DMS53 treated with DMSO at 0.1 percent for 48 hours (cell line): ENCODE measurements around the gene ARID3C.

Experiments
- DNase-seq: peaks from one replicate; lab custom pipeline; 2025; ENCODE audit not compliant: unreplicated experiment; lab: John Stamatoyannopoulos, UW

Gene ARID3C

GRCh38 chr9:34629491-34629808, 584 bp upstream of the ARID3C start:
- DNase-seq: no peak

- DNase-seq: no peak
These were observed 880 bp downstream of the ARID3C start for GRCh38 chr9:34627716-34628655.

GRCh38 chr9:34625186-34625486, 3.7 kb downstream of the ARID3C start:
- no peak for DNase-seq

GRCh38 chr9:34624475-34625185, 4.2 kb downstream of the ARID3C start:
- DNase-seq: no peak

- no peak for DNase-seq
These were observed 5.3 kb downstream of the ARID3C start for GRCh38 chr9:34623374-34624235.

GRCh38 chr9:34620061-34620994, 8.5 kb downstream of the ARID3C start, which contains the start of gene DCTN3:
TSS of gene DCTN3 (minus strand) at chr9:34620495. CDS start at chr9:34620464, 31 bp downstream.
- DNase-seq: peak; percentile 76

- no peak for DNase-seq
These were observed 13.7 kb downstream of the ARID3C start for GRCh38 chr9:34615132-34615531.

- peak; percentile 31 for DNase-seq
These were observed 16.0 kb downstream of the ARID3C start for GRCh38 chr9:34612788-34613390.

GRCh38 chr9:34611811-34612787, 16.8 kb downstream of the ARID3C start, which contains the start of gene RPP25L:
TSS of gene RPP25L (minus strand) at chr9:34612097. CDS start at chr9:34611296, 801 bp downstream.
- DNase-seq: peak; percentile 43

- DNase-seq: no peak
These were observed 17.5 kb downstream of the ARID3C start for GRCh38 chr9:34611251-34611810.

GRCh38 chr9:34610434-34611206, 18.2 kb downstream of the ARID3C start:
- no peak for DNase-seq

- no peak for DNase-seq
These were observed 21.5 kb downstream of the ARID3C start for GRCh38 chr9:34607331-34607730.

- peak; percentile 47 for DNase-seq
These were observed 22.0 kb downstream of the ARID3C start for GRCh38 chr9:34606905-34607304.

GRCh38 chr9:34606190-34606589, 22.7 kb downstream of the ARID3C start:
- DNase-seq: no peak

- DNase-seq: peak; percentile 27
These were observed 25.1 kb downstream of the ARID3C start for GRCh38 chr9:34603610-34604231.

GRCh38 chr9:34601937-34602573, 26.8 kb downstream of the ARID3C start:
- DNase-seq: no peak

GRCh38 chr9:34600908-34601307, 28.0 kb downstream of the ARID3C start:
- DNase-seq: no peak
